T-helper 1 cell (primary cell): Measurements from ENCODE around the gene NLRC5.
"Not testable (repeated sequence)": the region's sequence is repeated elsewhere in the genome, so short reads cannot be mapped to it uniquely, and the experiment has no call there.

Experiments used
- DNase-seq, 5 donors: peaks; one replicate each; pipeline ENCODE4 v3.0.0-alpha.2; 2012 to 2020

Gene NLRC5

GRCh38 chr16:57081744-57082143 lies 92.4 kb downstream of the NLRC5 start:
- no peak for DNase-seq

DNA sequence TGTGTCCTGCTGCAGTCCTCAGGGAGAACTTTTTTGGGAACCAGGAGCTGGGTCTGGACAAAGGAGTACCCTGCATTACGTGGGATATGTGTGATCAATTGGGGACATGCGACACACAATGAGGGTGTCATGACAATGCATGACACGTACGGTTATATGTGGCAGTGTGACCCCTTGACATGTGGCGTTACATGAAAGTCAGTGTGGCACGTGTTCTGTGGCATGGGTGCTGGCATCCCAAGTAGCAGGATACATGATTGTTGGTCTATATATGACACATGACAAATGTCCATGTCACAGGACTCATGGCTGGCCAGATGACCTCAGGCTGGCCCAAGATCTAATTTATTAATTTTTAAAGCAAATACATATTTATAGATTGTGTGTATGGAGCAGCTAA lies 93.3 kb downstream of the NLRC5 start:
- no peak for DNase-seq

- DNase-seq: no peak
Measured at GRCh38 chr16:57083485-57084126, 94.2 kb downstream of the NLRC5 start.

DNA sequence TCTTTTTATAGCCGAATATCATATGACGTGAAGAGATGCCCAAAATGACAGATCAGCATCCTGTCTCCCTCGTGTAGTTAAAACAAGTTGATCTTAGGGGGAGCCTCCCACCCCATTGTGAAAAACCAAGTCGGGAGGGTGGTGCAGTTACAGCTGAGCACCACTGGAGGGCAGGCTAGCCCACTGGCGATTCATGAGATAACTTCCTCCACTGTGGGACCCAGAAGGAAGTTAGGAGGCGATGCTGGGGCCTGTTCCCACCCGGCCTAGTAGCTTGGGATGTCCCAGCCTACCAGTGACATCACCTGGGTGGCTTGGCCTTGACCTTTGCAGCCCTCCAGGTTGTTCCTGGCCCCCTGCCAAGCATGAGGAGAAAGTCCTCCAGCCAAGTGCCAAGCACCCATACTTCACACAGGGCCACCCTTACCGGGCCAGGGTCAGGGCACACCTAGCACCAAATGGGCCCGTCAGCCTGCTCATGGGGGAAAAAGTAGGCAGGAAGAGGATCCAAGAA lies 95.0 kb downstream of the NLRC5 start:
- peak; percentile 45 to 73 (median 61) for DNase-seq

DNA sequence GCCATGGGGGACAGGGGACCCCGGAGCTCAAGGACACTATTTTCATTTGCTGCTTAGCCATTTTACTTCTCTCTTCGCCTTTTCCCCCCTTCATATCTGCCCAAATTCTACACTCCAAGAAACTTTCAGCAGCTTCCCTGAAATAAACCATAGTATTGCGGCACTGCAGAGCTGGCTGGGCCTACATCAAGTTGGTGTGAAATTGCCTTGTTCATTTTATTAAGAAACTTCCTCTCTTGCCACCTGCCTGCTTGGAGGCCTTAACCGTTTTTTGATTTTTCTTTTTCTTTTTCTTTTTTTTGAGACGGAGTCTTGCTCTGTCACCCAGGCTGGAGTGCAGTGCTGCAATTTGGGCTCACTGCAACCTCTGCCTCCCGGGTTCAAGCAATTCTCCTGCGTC lies 95.6 kb downstream of the NLRC5 start:
- no peak for DNase-seq

DNA sequence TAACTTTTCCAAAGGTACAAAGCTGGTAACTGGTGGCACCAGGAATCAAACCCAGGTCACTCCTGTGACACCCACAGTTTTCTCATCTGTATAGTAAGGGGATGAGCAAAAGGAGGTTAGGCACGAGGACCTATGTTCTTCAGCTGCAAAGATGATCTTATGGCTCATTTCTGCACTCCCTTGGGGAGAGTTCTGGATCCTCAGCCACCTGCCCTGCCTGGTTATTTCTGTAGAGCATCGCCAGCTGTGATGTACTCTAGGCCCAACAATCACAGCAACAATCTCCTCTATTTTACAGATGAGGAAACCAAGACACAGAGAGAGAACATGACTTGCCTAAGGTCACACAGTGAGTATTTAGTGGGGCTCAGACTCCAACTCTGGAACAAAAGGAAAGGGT lies 97.6 kb downstream of the NLRC5 start:
- DNase-seq: no peak

DNA sequence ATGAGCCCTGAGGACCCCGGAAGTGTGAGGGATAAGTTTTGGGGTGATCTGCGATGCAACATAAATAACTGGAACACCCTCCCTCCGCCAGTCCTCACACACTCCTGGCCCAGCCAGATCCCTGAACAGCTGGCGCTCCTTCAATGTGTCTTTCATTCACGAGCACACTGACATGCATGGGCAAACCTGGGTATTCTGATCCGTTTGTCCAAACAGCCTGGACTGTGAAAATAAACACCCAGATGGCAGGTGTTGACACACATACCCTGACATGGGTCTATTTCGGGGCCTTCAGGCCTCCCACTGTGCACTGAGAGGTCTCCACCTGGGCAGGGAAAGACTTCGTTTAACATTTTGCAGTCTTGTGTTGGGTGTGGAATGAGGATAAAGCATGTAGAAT lies 100.0 kb downstream of the NLRC5 start:
- no peak for DNase-seq

DNA sequence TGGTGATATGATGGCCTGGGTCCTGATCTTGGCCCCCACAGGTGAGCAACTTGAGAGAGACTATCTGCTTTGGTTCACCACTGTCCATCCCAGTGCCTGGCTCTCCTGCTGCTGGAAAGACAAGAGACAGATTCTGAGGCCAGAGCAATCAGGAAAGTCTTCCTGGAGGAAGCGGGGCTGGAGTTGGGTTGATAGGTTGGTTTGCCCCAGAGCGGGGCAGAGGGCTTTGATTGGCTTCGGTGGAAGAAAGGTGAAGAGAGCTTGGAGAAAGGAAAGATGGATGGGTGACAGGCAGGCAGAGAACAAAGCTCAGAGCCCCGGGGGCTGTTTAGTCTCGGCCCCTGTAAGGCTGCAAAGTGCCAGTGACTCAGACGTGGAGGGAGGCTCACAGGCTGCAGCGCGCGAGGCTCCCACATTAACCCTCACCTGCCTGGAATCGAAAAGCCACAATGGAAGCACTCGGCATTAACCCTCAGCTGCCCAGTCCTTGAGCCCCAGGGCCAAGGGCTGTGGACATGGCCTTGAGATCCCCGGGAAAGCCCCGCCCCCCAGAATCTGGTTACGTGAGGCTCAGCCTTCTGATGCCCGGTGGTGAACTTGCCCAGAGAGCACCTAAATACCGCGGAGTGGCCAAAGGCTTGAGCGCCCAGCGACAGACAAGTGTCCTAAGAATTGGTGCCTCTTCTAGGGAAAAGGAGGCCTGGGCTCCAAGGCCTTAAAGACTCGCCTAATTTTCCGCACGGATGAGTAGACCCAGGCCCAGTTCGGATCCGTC lies 102.0 kb downstream of the NLRC5 start:
- DNase-seq: no peak

DNA sequence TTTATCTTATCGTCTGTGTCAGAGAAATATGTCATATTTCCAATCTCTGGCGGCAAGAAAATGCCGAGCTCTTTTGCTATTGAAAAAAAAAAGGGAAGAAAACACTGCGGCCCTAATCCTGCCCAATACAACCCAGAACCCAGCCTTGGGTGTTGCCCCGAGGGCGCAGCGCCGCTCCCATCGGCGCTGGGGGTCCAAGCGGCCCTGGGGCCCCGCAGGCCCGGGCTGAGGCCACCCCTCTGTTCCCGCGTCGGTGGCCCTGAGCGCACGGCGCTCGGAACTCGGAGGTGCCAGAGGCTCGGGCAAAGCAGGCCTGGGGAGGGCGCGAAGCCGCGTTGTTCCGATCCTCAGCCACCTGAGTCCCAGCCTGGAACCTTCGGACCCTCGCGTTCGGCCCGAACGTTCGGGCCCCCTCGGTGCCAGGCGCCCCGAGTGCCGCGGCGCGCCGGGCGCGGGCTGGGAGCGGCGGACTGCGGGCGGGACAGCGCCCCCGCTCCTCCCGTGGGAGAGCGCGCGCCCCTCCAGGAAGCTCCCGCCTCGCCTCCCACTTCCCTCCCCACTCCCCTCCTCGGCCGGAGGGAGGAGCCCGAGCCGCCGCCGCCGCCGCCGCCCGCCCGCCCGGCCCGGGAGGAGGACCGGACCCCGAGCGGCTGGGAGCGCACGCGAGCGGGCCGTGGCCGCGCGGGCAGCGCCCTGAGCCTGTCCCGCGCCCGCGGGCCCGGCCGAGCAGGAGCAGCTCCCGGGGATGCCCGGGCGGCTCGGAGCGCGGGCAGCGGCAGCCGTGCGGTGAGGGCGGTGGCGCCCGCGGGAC lies 102.8 kb downstream of the NLRC5 start, which contains the start of gene CPNE2:
Gene CPNE2 (plus strand): TSS at position 609 of the 811 bp plus-strand sequence. CDS start 18,160 bp downstream, outside the sequence.
- peak in 1 of 5 donors; percentile 22 for DNase-seq

GRCh38 chr16:57092786-57093411 lies 103.5 kb downstream of the NLRC5 start:
- DNase-seq: peak in 3 of 5 donors; percentile 15 to 41 (median 28)

DNA sequence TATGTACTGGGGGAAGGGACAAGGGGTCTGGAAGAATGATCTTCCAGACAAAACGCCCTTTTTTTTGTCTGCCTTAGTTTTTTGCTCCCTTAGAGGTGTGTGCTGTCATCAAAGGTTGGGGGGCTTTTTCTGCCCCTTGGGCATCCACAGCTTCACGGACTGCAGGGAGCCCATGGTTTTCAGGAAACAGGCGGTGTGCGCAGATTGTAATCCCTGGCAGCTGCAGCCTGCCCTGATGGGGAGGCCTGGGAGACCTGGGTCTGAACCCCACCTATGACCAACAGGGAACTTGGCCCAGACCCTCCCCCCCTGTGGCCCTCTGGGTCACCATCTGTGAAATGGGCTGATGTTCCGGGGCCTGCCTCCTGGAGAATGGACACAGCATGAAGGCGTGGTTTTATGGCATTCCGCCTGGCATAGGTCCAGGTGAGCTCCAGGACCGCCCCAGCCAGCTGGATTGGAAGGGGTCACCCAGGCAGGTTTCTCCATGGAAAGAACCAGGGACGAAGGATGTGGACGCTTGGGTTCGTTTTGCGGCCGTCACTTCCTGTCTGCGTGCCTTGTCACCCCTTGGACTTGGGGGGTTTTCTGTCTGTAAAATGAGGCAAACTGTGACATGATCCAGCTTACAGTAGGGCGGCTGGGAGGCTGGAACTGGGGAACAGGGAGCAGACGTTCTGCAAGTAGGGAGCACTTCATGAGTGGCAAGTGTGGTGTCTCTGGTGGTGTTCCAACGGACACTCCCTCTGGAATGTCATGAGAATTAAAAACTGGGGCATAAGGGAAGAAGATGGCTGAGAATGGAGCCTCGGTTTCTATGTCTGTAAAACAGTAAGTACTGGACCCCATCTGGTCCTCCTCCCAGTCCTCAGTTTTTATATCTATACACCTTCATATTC lies 104.6 kb downstream of the NLRC5 start:
- no peak for DNase-seq

GRCh38 chr16:57094911-57095310 lies 105.6 kb downstream of the NLRC5 start:
- DNase-seq: no peak

DNA sequence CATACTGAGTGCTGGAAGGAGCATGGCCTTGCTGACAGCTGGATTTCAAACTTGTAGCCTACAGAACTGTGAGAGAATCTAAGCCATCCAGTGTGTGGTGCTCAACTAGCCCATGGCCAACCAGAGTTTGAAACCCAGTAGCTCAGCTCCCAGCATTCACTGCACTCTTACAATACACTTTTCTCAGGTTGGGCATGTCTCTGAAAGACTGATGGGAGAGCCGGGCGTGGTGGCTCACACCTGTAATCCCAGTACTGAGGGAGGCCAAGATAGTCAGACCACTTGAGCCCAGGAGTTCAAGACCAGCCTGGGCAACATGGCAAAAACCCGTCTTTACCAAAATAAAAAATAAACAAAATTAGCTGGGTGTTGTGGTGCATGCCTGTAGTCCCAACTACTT lies 106.8 kb downstream of the NLRC5 start:
- no peak for DNase-seq

DNA sequence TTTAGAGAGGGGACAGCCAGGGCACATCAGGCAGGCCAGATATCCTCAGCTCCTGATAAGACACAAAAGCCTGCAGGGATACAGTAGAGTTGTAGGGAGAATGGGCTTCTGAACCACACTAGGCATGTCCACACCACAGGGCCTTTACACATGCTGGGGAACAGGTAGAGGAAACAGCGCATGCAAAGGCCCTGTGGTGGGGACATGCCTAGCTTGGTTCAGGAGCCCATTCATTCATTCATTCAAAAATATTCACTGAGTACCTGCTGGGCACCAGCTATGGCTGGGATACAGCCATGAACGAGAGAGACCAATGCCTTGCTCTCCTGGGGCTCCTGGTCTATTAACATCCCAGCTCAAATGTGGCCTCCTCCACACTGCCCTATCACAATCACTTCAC lies 107.4 kb downstream of the NLRC5 start:
- DNase-seq: no peak

GRCh38 chr16:57098188-57098841 lies 109.0 kb downstream of the NLRC5 start:
- DNase-seq: no peak

GRCh38 chr16:57099965-57100364 lies 110.6 kb downstream of the NLRC5 start:
- DNase-seq: not testable (repeated sequence)

DNA sequence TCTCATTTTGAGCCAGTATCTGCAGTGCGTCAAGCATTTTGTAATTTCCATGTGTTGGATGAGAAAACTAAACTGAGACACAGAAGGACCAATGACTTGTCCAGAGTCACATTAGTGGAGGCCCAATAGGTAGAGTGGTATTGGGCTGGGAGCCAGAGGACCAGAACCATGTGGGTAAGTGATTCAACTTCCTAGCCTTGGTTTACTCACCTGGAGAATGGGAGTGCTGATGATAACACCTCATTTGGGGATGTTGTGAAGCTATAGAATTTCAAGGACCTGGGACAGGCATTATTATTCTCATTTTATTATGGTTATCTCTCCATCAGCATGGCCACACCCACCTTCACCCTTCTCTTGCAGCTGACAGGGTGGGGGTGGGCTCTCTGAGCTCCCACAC lies 111.1 kb downstream of the NLRC5 start:
- no peak for DNase-seq

GRCh38 chr16:57102888-57103851 lies 113.8 kb downstream of the NLRC5 start:
- DNase-seq: no peak

DNA sequence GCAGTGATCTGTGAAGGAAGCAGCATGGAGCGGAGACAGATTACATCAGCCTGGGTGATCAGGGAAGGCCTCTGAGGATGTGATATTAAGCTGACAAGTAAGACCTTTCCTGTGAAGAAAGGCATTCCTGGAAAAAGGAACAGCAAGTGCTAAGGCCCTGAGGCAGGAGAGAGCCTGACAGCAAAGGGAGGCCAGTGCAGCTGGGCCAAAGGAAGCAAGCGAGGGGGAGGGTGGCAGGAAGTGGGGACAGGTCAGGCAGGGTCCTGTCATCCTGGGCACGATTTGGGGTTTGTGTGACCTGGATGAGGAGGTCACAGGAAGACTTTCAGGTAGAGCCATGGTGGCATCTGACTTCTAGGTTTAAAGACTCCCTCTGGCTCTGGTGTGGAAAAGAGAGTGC lies 115.3 kb downstream of the NLRC5 start:
- DNase-seq: no peak

- no peak for DNase-seq
Measured at GRCh38 chr16:57105184-57105583, 115.8 kb downstream of the NLRC5 start.
